Smooth muscle cell (in vitro differentiated cells): Measurements from ENCODE around the gene MEX3B. TPM values are rescaled to one million over a fixed set of nuclear protein-coding genes. Genes with fewer than 3 reads are reported as not detected.

Source experiments
- DNase-seq: peaks from one replicate; lab custom pipeline; 2025; ENCODE audit not compliant: unreplicated experiment; lab: John Stamatoyannopoulos, UW
- H2AFZ ChIP-seq: fragments of 200-600 bp; sonication (generic); 2 replicates; pipeline ENCODE4 v1.6.0; 2016; ENCODE audit warnings: antibody characterized with exemption, low read depth, mild to moderate bottlenecking
- H3F3A ChIP-seq: fragments of 200-600 bp; sonication (generic); 2 replicates; pipeline ENCODE4 v1.6.0; 2017; ENCODE audit warnings: antibody characterized with exemption, low read depth
- H3K27ac ChIP-seq: fragments of 200-600 bp; sonication (generic); 2 replicates; pipeline ENCODE4 v1.5.1; 2016; ENCODE audit warnings: low read depth, mild to moderate bottlenecking
- H3K27me3 ChIP-seq: fragments of 200-600 bp; sonication (generic); 2 replicates; pipeline ENCODE4 v1.6.1; 2016; ENCODE audit warnings: low read depth, mild to moderate bottlenecking
- H3K36me3 ChIP-seq: fragments of 200-600 bp; sonication (generic); 2 replicates; pipeline ENCODE4 v1.5.1; 2016; ENCODE audit warnings: low read depth
- H3K4me1 ChIP-seq: fragments of 200-600 bp; sonication (generic); 2 replicates; pipeline ENCODE4 v1.5.1; 2016; ENCODE audit warnings: low read depth
- H3K4me2 ChIP-seq: fragments of 200-600 bp; sonication (generic); 2 replicates; pipeline ENCODE4 v1.6.0; 2016; ENCODE audit warnings: mild to moderate bottlenecking
- H3K4me3 ChIP-seq: fragments of 200-600 bp; sonication (generic); 2 replicates; pipeline ENCODE4 v1.5.1; 2016; ENCODE audit warnings: mild to moderate bottlenecking
- H3K79me2 ChIP-seq: fragments of 200-600 bp; sonication (generic); 2 replicates; pipeline ENCODE4 v1.6.0; 2016; ENCODE audit warnings: low read depth, mild to moderate bottlenecking
- H3K9ac ChIP-seq: fragments of 200-600 bp; sonication (generic); 2 replicates; pipeline ENCODE4 v1.6.0; 2016; ENCODE audit warnings: low read depth
- H3K9me3 ChIP-seq: fragments of 200-600 bp; sonication (generic); replicated peaks from 2 replicates; pipeline ENCODE4 v1.5.1; 2016; ENCODE audit warnings: low read depth
- H4K20me1 ChIP-seq: fragments of 200-600 bp; sonication (generic); 2 replicates; pipeline ENCODE4 v1.6.0; 2016; ENCODE audit warnings: low read depth
- CTCF ChIP-seq: fragments of 200-600 bp; sonication (generic); IDR thresholded peaks from 2 replicates; pipeline ENCODE4 v1.5.1; 2017; ENCODE audit warnings: borderline replicate concordance, mild to moderate bottlenecking, antibody characterized with exemption; ENCODE audit not compliant: insufficient read depth, poor library complexity, severe bottlenecking
- WGBS: methylation state at CpG from one replicate; pipeline ENCODE4 v1.1.7; 2016; ENCODE audit warnings: low lambda C conversion rate; 5-methylcytosine and 5-hydroxymethylcytosine counted together
- polyA plus RNA-seq: library from polyadenylated mRNA; unstranded; fragments of >200 nt; fragmentation: Nextera tagmentation; extraction: Ambion mirVana; gene quantifications from 2 replicates; pipeline ENCODE4 v1.2.1, GENCODE V29; 2016
- total RNA-seq: library from RNA; depleted of rRNA; stranded (reverse); fragments of >200 nt; gene quantifications from 2 replicates; pipeline ENCODE4 v1.2.3, GENCODE V29; 2014

MEX3B gene
- total and polyA plus RNA-seq, 2 experiments from 2014 or later = 7.5 to 13.7 TPM

GRCh38 chr15:82086243-82086995 lies 40.6 kb upstream of the MEX3B start:
- no peak overlapping the region for H2AFZ ChIP-seq
- no peak overlapping the region for H3K9ac ChIP-seq
- no peaks in the 10 kb centered on the region for H4K20me1 ChIP-seq
- H3K9me3 ChIP-seq = no peaks in the 10 kb centered on the region
- no peak overlapping the region for H3K4me2 ChIP-seq
- no peak for TF ChIP-seq CTCF
- 92% methylated on average over 15 of the region's 16 CpGs for WGBS
- no peak overlapping the region for H3K4me3 ChIP-seq
- no peak for DNase-seq
- no peak overlapping the region for H3K27ac ChIP-seq
- no peaks in the 10 kb centered on the region for H3K79me2 ChIP-seq
- H3K4me1 ChIP-seq = no peaks in the 10 kb centered on the region
- H3K27me3 ChIP-seq = no peaks in the 10 kb centered on the region
- no peaks in the 10 kb centered on the region for H3F3A ChIP-seq
- no peaks in the 10 kb centered on the region for H3K36me3 ChIP-seq

GRCh38 chr15:82081914-82082762 lies 36.3 kb upstream of the MEX3B start:
- H4K20me1 ChIP-seq = no peaks in the 10 kb centered on the region
- H3K79me2 ChIP-seq = no peaks in the 10 kb centered on the region
- H3K9me3 ChIP-seq = no peaks in the 10 kb centered on the region
- H3K4me2 ChIP-seq = peak overlapping the region; percentile 55
- peak overlapping the region; percentile 87 for H2AFZ ChIP-seq
- no peaks in the 10 kb centered on the region for H3K4me1 ChIP-seq
- no peaks in the 10 kb centered on the region for H3K27me3 ChIP-seq
- peak; percentile 28 for DNase-seq
- no peaks in the 10 kb centered on the region for H3K36me3 ChIP-seq
- peak; percentile 46 for TF ChIP-seq CTCF
- H3K27ac ChIP-seq = peak overlapping the region; percentile 97
- H3F3A ChIP-seq = no peaks in the 10 kb centered on the region
- H3K9ac ChIP-seq = peak overlapping the region; percentile 75
- WGBS = 37% methylated on average over 14 of the region's 14 CpGs
- no peak overlapping the region for H3K4me3 ChIP-seq

- H3K9ac ChIP-seq = no peak overlapping the region
- H3K36me3 ChIP-seq = no peaks in the 10 kb centered on the region
- H3K9me3 ChIP-seq = no peaks in the 10 kb centered on the region
- H3K4me2 ChIP-seq = no peak overlapping the region
- H3K4me1 ChIP-seq = no peaks in the 10 kb centered on the region
- no peaks in the 10 kb centered on the region for H3K27me3 ChIP-seq
- no peaks in the 10 kb centered on the region for H3K79me2 ChIP-seq
- no peak overlapping the region for H2AFZ ChIP-seq
- no peaks in the 10 kb centered on the region for H3F3A ChIP-seq
- H4K20me1 ChIP-seq = no peaks in the 10 kb centered on the region
- TF ChIP-seq CTCF = no peak
- DNase-seq = no peak
- H3K4me3 ChIP-seq = no peak overlapping the region
- no peak overlapping the region for H3K27ac ChIP-seq
- 96% methylated on average over 6 of the region's 6 CpGs for WGBS
Observed at GRCh38 chr15:82080774-82081173, 35.0 kb upstream of the MEX3B start.
